PFSK-1 (cell line): ENCODE measurements around the gene BLCAP.

Source experiments
- REST ChIP-seq, 2 experiments: IDR thresholded peaks; 2 replicates each; pipeline versions ENCODE4 v1.6.1 to v1.8.0; 2011 to 2012; ENCODE audit warnings: low read depth in 2 of 2, low read length in 2 of 2, control low read depth in 1 of 2, inconsistent platforms in 1 of 2, mild to moderate bottlenecking in 1 of 2, moderate library complexity in 1 of 2; ENCODE audit not compliant: insufficient read depth in 1 of 2
- SIN3A ChIP-seq: IDR thresholded peaks from 2 replicates; pipeline ENCODE4 v1.6.1; 2012; ENCODE audit warnings: mild to moderate bottlenecking, low read length, moderate library complexity, borderline replicate concordance; ENCODE audit not compliant: insufficient read depth

- TF ChIP-seq SIN3A (no peak), REST (IDR thresholded peaks at IDR 0.05; ENCODE audit: insufficient read depth in 1 of 2, low read depth in 2 of 2, low read length in 2 of 2) (no peak)
These were observed 30.6 kb upstream of the BLCAP start for GRCh38 chr20:37558306-37558705.
